Mammary epithelial cell (primary cell): ENCODE data around the gene LTBR.

Source experiments
- EZH2 ChIP-seq: IDR thresholded peaks from 2 replicates; pipeline ENCODE4 v1.6.1; 2012; ENCODE audit warnings: low read length, inconsistent platforms, borderline replicate concordance
- TF ChIP-seq, protein P1 (sequence below), 2 donors: IDR thresholded peaks in 1 of 2; conservative IDR thresholded peaks in 1 of 2; 2 replicates each; pipeline ENCODE4 v1.5.1; 2011 to 2012; ENCODE audit warnings: inconsistent platforms in 2 of 2, low read length in 2 of 2, mild to moderate bottlenecking in 2 of 2, control low read depth in 1 of 2, low read depth in 1 of 2; ENCODE audit not compliant: insufficient read depth in 1 of 2; ENCODE audit errors: extremely low read depth in 1 of 2

DNA sequence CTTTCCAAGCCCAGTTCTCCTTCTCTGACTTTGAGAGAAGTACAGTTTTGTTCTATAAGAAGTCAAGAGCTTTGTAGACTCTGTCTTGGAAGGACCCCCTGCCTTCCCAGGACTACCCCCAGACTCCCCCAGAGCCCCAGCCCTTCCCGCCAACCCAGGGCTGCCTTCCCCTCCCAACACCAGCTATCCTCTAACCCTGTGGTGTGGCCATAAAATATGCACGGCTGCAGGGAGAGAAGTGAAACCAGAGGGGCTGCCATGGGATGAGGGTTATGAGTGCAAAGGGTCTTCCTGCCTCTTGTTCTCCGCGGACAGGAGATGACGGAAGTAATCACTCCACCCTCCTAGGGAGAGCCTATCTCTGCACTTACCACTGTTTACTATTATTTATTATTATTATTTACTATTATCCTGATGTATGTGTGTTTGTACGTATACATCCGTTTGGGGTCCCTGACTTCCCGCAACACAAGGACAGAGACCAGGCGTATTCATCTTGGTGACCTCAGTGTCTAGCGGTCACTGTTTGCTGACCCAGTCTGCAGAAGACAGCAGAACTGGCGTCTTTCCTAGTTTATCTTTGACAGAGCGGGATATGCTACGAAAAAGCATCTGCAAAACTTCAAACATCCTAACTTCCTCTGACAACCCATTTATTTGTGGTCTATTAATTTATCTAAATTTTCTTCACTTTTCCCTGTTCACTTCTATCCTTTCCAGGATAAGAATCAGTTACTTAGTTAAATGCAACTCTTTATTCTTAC is 5.1 kb upstream of the LTBR start:
- TF ChIP-seq, protein P1, sequence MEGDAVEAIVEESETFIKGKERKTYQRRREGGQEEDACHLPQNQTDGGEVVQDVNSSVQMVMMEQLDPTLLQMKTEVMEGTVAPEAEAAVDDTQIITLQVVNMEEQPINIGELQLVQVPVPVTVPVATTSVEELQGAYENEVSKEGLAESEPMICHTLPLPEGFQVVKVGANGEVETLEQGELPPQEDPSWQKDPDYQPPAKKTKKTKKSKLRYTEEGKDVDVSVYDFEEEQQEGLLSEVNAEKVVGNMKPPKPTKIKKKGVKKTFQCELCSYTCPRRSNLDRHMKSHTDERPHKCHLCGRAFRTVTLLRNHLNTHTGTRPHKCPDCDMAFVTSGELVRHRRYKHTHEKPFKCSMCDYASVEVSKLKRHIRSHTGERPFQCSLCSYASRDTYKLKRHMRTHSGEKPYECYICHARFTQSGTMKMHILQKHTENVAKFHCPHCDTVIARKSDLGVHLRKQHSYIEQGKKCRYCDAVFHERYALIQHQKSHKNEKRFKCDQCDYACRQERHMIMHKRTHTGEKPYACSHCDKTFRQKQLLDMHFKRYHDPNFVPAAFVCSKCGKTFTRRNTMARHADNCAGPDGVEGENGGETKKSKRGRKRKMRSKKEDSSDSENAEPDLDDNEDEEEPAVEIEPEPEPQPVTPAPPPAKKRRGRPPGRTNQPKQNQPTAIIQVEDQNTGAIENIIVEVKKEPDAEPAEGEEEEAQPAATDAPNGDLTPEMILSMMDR (conservative IDR thresholded peaks at IDR 0.05 in 1 of 2, IDR thresholded peaks at IDR 0.05 in 1 of 2; ENCODE audit: extremely low read depth in 1 of 2, insufficient read depth in 1 of 2, low read depth in 1 of 2, low read length in 2 of 2), result no peak
- TF ChIP-seq EZH2, result no peak
